ENCODE measurements around the gene PID1. TPM values are rescaled to one million over a fixed set of nuclear protein-coding genes. Genes with fewer than 3 reads are reported as not detected.

The PID1 gene
- total RNA-seq, 4 donors from 2014 or later: 6.4 to 20.6 (median 14.5) TPM

- H3K27me3 ChIP-seq: no peaks in the 10 kb centered on the region
- WGBS: 28% methylated on average over 2 of the region's 2 CpGs
- H3K4me3 ChIP-seq: no peak overlapping the region
- TF ChIP-seq POLR2AphosphoS5 (IDR thresholded peaks at IDR 0.05) (no peak), EP300 (IDR thresholded peaks at IDR 0.05) (no peak), CTCF (IDR thresholded peaks at IDR 0.05) (no peak), POLR2A (IDR thresholded peaks at IDR 0.05) (no peak)
- H3K9me3 ChIP-seq: no peaks in the 10 kb centered on the region
- H3K27ac ChIP-seq: no peak overlapping the region
- no peaks in the 10 kb centered on the region for H3K4me1 ChIP-seq
- no peaks in the 10 kb centered on the region for H3K36me3 ChIP-seq
- no peak for DNase-seq (ENCODE audit: low spot score in 2 of 2)
Measured at GRCh38 chr2:229239021-229239420, 32.1 kb downstream of the PID1 start.

GRCh38 chr2:229237270-229237669, 33.8 kb downstream of the PID1 start:
- Histone ChIP-seq H3K27ac (no peak overlapping the region), H3K4me3 (no peak overlapping the region), H3K9me3 (no peaks in the 10 kb centered on the region), H3K4me1 (no peaks in the 10 kb centered on the region), H3K36me3 (no peaks in the 10 kb centered on the region), H3K27me3 (no peaks in the 10 kb centered on the region)
- WGBS: 45% methylated on average over 2 of the region's 2 CpGs
- TF ChIP-seq POLR2A (IDR thresholded peaks at IDR 0.05) (no peak), CTCF (IDR thresholded peaks at IDR 0.05) (no peak), EP300 (IDR thresholded peaks at IDR 0.05) (no peak), POLR2AphosphoS5 (IDR thresholded peaks at IDR 0.05) (no peak)
- DNase-seq (ENCODE audit: low spot score in 2 of 2): no peak

- no peak overlapping the region for H3K27ac ChIP-seq
- H3K4me3 ChIP-seq: no peak overlapping the region
- DNase-seq (ENCODE audit: low spot score in 2 of 2): no peak
- H3K4me1 ChIP-seq: peaks cover under 1% of the 10 kb centered on the region
- no peaks in the 10 kb centered on the region for H3K36me3 ChIP-seq
- no peaks in the 10 kb centered on the region for H3K27me3 ChIP-seq
- TF ChIP-seq POLR2A (IDR thresholded peaks at IDR 0.05) (no peak), POLR2AphosphoS5 (IDR thresholded peaks at IDR 0.05) (peak in 1 of 3 donors; percentile 16)
- 41% methylated on average over 9 of the region's 9 CpGs for whole genome bisulfite sequencing
- H3K9me3 ChIP-seq: no peaks in the 10 kb centered on the region
Measured at GRCh38 chr2:229235131-229235914, 35.8 kb downstream of the PID1 start.

- Histone ChIP-seq H3K4me3 (no peak overlapping the region), H3K27me3 (no peaks in the 10 kb centered on the region), H3K4me1 (peaks cover 8% of the 10 kb centered on the region), H3K27ac (no peak overlapping the region), H3K9me3 (no peaks in the 10 kb centered on the region), H3K36me3 (no peaks in the 10 kb centered on the region)
- 89% methylated on average over 7 of the region's 7 CpGs for WGBS
- no peak for TF ChIP-seq EP300 (IDR thresholded peaks at IDR 0.05)
- TF ChIP-seq POLR2A (IDR thresholded peaks at IDR 0.05): no peak
- no peak for TF ChIP-seq CTCF (IDR thresholded peaks at IDR 0.05)
- no peak for TF ChIP-seq POLR2AphosphoS5 (IDR thresholded peaks at IDR 0.05)
- DNase-seq (ENCODE audit: low spot score in 2 of 2): no peak
Measured at GRCh38 chr2:229231885-229232284, 39.2 kb downstream of the PID1 start.

- 84% methylated on average over 3 of the region's 3 CpGs for WGBS
- no peak overlapping the region for H3K27ac ChIP-seq
Measured at GRCh38 chr2:229231328-229231868, 39.7 kb downstream of the PID1 start.

More at GRCh38 chr2:229231328-229231868, 39.7 kb downstream of the PID1 start:
- H3K9me3 ChIP-seq: no peaks in the 10 kb centered on the region
- no peak overlapping the region for H3K4me3 ChIP-seq
- H3K4me1 ChIP-seq: peaks cover 8% of the 10 kb centered on the region
- TF ChIP-seq CTCF (IDR thresholded peaks at IDR 0.05) (no peak), EP300 (IDR thresholded peaks at IDR 0.05) (no peak), POLR2A (IDR thresholded peaks at IDR 0.05) (no peak), POLR2AphosphoS5 (IDR thresholded peaks at IDR 0.05) (no peak)
- no peak for DNase-seq (ENCODE audit: low spot score in 2 of 2)
- H3K36me3 ChIP-seq: no peaks in the 10 kb centered on the region
- no peaks in the 10 kb centered on the region for H3K27me3 ChIP-seq

Data from suprapubic skin (tissue), 4 donors.